NCI-H2227 treated with DMSO at 0.1 percent for 48 hours (cell line): ENCODE results near the gene AMDHD1.

Experiments used
- DNase-seq: peaks from one replicate; lab custom pipeline; 2025; lab: John Stamatoyannopoulos, UW

The AMDHD1 gene

GRCh38 chr12:95943330-95943842 lies at the start of gene AMDHD1:
Gene AMDHD1 (plus strand): TSS chr12:95943331. CDS start chr12:95943399, 68 bp downstream.
- DNase-seq: peak; percentile 20

GRCh38 chr12:95896846-95897245 lies 46.3 kb upstream of the AMDHD1 start:
- DNase-seq: no peak

GRCh38 chr12:95898081-95898480 lies 45.0 kb upstream of the AMDHD1 start:
- no peak for DNase-seq

GRCh38 chr12:95908573-95908972 lies 34.6 kb upstream of the AMDHD1 start:
- DNase-seq: no peak

- DNase-seq: no peak
Measured at GRCh38 chr12:95909871-95910270, 33.3 kb upstream of the AMDHD1 start.

- peak; percentile 61 for DNase-seq
Measured at GRCh38 chr12:95918194-95918993, 24.7 kb upstream of the AMDHD1 start.

GRCh38 chr12:95919110-95919509 lies 24.0 kb upstream of the AMDHD1 start:
- no peak for DNase-seq

GRCh38 chr12:95922231-95922630 lies 20.9 kb upstream of the AMDHD1 start:
- no peak for DNase-seq

- DNase-seq: no peak
Measured at GRCh38 chr12:95940514-95940913, 2.6 kb upstream of the AMDHD1 start.

- DNase-seq: peak; percentile 28
Measured at GRCh38 chr12:95942101-95942523, 1.0 kb upstream of the AMDHD1 start.

GRCh38 chr12:95942524-95943329 lies 404 bp upstream of the AMDHD1 start, which contains the start of gene CCDC38:
Gene CCDC38 (minus strand): TSS chr12:95942614. CDS start chr12:95936509, 6,105 bp downstream.
- peak; percentile 21 for DNase-seq

- no peak for DNase-seq
Measured at GRCh38 chr12:95944108-95944704, 1.1 kb downstream of the AMDHD1 start.

- no peak for DNase-seq
Measured at GRCh38 chr12:95949477-95950206, 6.5 kb downstream of the AMDHD1 start.

- no peak for DNase-seq
Measured at GRCh38 chr12:95951515-95951914, 8.4 kb downstream of the AMDHD1 start.

- no peak for DNase-seq
Measured at GRCh38 chr12:95953000-95953399, 9.9 kb downstream of the AMDHD1 start.

GRCh38 chr12:95955549-95956159 lies 12.5 kb downstream of the AMDHD1 start:
- DNase-seq: no peak

GRCh38 chr12:95956557-95957145 lies 13.5 kb downstream of the AMDHD1 start:
- DNase-seq: no peak

- DNase-seq: no peak
Measured at GRCh38 chr12:95959107-95959506, 16.0 kb downstream of the AMDHD1 start.

- no peak for DNase-seq
Measured at GRCh38 chr12:95960241-95960640, 17.1 kb downstream of the AMDHD1 start.

GRCh38 chr12:95962222-95962621 lies 19.1 kb downstream of the AMDHD1 start:
- no peak for DNase-seq

- DNase-seq: no peak
Measured at GRCh38 chr12:95963096-95963495, 20.0 kb downstream of the AMDHD1 start.
